ENCODE results near the gene LYG1. TPM values are rescaled to one million over a fixed set of nuclear protein-coding genes. Genes with fewer than 3 reads are reported as not detected.

The LYG1 gene
- total and polyA plus RNA-seq, 2 of the 13 experiments (the other 11 are each of a cell fraction or from before 2014, with no cell fraction given), result 1.00 to 2.9 TPM

- TF ChIP-seq THRA (CRISPR knock-in tag; IDR thresholded peaks at IDR 0.05; ENCODE audit: borderline replicate concordance), result peak; percentile 77; the same call in 1 of the 2 replicates
- TF ChIP-seq THYN1 (CRISPR knock-in tag; IDR thresholded peaks at IDR 0.05; ENCODE audit: borderline replicate concordance, low read depth), result no peak
- TF ChIP-seq AGO1 (IDR thresholded peaks at IDR 0.05; ENCODE audit: low read depth, low read length, poor library complexity, severe bottlenecking), result peak; percentile 55
- TF ChIP-seq TFDP1 (CRISPR knock-in tag; IDR thresholded peaks at IDR 0.05; ENCODE audit: borderline replicate concordance), result peak; percentile 87; the same call in 1 of the 2 replicates
- TF ChIP-seq CREM (IDR thresholded peaks at IDR 0.05), result peak; percentile 27; the same call in 1 of the 2 replicates
- TF ChIP-seq CREM (CRISPR knock-in tag; IDR thresholded peaks at IDR 0.05), result no peak
- no peak for TF ChIP-seq REST (IDR thresholded peaks at IDR 0.05; ENCODE audit: borderline replicate concordance in 1 of 2, low read depth in 1 of 2, low read length in 2 of 2)
- peak; percentile 60; the same call in 1 of the 2 replicates for TF ChIP-seq TBX3 (IDR thresholded peaks at IDR 0.05; ENCODE audit: borderline replicate concordance)
- TF ChIP-seq ZNF510 (CRISPR knock-in tag; IDR thresholded peaks at IDR 0.05; ENCODE audit: low read depth), result peak; percentile 97; the same call in 1 of the 2 replicates
- TF ChIP-seq ZFP36L2 (CRISPR knock-in tag; IDR thresholded peaks at IDR 0.05), result no peak
- no peak; the same call in 1 of the 2 replicates for TF ChIP-seq CSRNP2 (CRISPR knock-in tag; conservative IDR thresholded peaks at IDR 0.05; ENCODE audit: low read depth)
- TF ChIP-seq ZNF124 (CRISPR knock-in tag; IDR thresholded peaks at IDR 0.05), result peak; percentile 85
- peak; percentile 80 for TF ChIP-seq NR2C2 (CRISPR knock-in tag; IDR thresholded peaks at IDR 0.05; ENCODE audit: borderline replicate concordance)
- peak; percentile 68; the same call in 1 of the 2 replicates for TF ChIP-seq ZNF446 (CRISPR knock-in tag; IDR thresholded peaks at IDR 0.05)
- TF ChIP-seq BRCA1 (CRISPR knock-in tag; IDR thresholded peaks at IDR 0.05), result peak; percentile 90
- TF ChIP-seq ZKSCAN5 (CRISPR knock-in tag; IDR thresholded peaks at IDR 0.05), result no peak
- peak; percentile 95 for TF ChIP-seq REL (CRISPR knock-in tag; conservative IDR thresholded peaks at IDR 0.05)
- TF ChIP-seq CBX5 (CRISPR knock-in tag; IDR thresholded peaks at IDR 0.05; ENCODE audit: borderline replicate concordance), result peak; percentile 94
Observed at GRCh38 chr2:99337113-99338028, 36.4 kb upstream of the LYG1 start, which contains the start of gene EIF5B (continued).
